CD4-positive, alpha-beta T cell treated with Interleukin-17A for 4 hours (primary cell): ENCODE measurements around the gene CATSPERZ.
"Not testable (repeated sequence)": the region's sequence is repeated elsewhere in the genome, so short reads cannot be mapped to it uniquely, and the experiment has no call there.

Experiments
- DNase-seq: peaks from one replicate; pipeline ENCODE4 v3.0.0-alpha.2; 2020; ENCODE audit warnings: mixed read lengths

CATSPERZ gene

DNA sequence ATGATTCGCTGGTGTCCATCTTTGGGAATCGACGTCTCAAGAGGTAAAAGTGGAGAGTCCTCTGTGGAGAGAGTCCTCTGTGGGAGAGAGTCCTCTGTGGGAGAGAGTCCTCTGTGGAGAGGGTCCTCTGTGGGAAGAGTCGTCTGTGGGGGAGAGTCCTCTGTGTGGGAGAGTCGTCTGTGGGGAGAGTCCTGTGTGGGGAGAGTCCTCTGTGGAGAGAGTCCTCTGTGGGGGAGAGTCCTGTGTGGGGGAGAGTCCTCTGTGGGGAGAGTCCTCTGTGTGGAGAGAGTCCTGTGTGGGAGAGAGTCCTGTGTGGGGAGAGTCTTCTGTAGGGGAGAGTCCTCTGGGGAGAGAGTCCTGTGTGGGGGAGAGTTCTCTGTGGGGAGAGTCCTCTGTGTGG is 20.9 kb downstream of the CATSPERZ start:
- DNase-seq, result no peak

DNA sequence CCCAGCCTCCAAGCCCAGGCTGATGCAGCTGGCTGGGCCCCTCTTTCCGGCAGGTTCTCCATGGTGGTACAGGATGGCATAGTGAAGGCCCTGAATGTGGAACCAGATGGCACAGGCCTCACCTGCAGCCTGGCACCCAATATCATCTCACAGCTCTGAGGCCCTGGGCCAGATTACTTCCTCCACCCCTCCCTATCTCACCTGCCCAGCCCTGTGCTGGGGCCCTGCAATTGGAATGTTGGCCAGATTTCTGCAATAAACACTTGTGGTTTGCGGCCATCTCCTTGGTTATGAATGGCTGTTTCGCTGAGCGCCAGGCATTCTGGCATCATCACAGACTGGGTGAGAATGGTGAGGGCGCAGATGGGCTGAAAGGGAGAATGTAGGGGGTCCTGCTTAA is 21.4 kb downstream of the CATSPERZ start:
- DNase-seq, result no peak

GRCh38 chr11:64322925-64323260 is 22.7 kb downstream of the CATSPERZ start:
- no peak for DNase-seq

GRCh38 chr11:64323373-64323772 is 23.2 kb downstream of the CATSPERZ start:
- DNase-seq, result no peak

- not testable (repeated sequence) for DNase-seq
Observed at GRCh38 chr11:64323984-64324383, 23.8 kb downstream of the CATSPERZ start.

DNA sequence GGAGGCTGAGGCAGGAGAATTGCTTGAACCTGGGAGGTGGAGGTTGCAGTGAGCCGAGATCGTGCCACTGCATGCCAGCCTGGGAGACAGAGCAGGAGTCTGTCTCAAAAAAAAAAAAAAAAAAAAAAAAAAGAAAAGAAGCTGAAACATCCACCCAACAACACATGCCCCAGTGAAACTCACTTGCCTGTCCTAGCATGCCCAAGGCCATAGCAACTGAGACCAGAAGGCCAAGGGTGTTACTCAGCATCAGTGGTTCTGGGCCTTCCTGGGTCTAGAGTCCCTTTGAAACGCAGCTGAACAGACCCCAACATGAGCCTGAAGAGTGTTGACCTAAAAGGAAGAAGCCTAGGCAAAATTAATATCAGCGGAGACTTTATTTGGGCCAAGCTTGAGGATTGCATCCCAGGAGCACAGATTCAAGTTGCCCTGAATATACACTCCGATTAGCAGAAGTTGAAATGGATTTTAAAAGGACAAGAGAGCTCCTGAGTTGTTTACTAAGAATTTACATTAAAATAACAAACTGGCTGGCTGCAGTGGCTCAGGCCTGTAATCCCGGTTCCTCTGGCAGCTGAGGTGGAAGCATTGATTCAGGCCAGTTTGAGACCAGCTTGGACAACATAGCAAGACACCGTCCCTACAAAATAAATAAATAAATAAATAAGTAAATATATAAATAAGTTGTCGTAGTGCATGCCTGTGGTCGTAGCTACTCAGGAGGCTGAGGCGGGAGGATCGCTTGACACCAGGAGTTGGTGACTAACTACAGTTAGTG is 24.7 kb downstream of the CATSPERZ start:
- no peak for DNase-seq

DNA sequence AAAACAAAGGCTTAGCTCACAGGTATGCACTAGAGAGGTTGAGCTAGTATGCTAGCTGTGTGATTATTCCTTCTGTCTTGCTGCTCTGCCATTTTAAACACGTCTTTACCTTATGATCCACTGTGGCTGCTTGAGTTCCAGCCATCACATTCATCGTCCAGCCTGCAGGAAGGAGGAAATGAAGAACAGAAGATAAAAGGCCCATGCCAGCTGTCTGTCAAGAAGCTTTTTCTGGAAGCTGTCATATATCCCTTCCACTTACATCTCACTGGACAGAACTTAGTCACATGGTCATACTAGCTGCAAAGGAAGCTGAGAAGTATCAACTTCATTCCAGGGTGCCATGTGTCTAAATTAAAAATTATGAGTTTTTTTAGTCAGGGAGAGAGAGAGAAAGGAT is 27.2 kb downstream of the CATSPERZ start:
- DNase-seq, result no peak

DNA sequence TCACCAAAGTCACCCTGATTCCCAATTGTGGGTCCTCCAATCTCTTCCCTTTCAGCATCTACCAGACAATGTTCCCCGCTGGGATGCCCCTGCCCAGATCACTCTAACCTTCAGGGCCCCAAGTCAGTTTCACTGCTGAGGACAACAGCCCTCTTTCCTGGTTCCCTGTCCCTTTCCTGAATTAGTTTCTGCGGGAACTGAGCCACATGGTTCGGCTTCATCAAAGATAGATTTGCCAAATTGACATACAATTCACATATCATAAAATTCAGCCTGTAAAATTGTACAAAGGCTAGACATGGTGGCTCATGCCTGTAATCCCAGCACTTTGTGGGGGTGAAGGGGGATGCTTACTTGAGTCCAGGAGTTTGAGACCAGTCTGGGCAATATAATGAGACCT is 27.8 kb downstream of the CATSPERZ start:
- no peak for DNase-seq

DNA sequence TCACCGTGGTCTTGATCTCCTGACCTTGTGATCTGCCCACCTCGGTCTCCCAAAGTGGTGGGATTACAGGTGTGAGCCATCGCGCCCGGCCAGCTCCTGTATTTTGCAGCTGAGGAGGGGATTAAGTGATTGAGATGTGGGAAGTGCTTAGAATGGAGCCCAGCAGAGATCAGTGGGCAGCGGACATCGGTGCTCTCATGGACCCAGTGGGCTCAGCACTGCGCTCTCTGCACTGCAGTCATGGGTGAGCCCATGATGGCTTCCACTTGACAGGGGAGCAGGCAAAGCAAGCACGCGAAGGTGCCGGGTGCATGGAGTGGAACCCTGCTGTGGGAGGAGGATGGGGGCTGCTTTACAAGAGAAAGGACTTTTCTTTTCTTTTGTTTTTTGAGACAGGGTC is 30.7 kb downstream of the CATSPERZ start:
- no peak for DNase-seq

DNA sequence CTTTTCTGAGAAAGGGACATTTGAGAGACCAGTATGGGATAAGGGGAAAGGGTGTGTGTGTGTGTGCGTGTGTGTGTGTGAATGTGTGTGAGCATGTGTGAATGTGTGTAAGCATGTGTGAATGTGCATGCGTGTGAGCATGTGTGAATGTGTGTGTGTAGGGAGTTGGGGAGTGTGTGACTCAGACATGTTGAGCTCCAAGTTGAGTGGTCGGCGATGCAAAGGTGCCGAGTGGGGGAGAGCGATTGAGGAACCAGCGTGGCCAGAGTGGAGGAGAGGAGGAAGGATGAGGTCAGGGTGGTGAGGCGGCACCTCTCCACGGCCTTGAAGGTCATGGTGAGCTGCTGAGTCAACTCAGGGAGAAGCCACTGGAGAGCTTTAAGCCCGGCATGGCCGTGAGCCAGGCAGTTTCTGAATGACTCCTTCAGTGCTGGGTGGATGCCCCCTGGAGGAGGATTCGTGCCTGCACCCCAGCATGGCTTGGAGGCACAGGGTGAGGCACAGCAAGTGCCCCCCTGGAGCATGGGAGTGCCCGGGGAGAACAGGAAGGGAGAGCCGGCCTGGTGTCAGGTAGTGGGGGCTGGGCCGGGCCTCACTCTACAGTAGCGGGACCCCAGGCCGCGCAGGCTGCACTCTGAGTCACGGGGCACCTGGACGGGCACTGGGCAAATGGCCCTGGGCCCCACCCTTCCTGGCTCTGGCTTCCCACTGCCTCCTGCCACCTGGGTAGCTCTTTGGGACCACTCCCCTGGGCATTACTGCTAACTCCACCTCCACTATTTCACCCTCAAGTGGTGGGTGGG is 31.6 kb downstream of the CATSPERZ start:
- peak; percentile 76 for DNase-seq

GRCh38 chr11:64333556-64333955 is 33.4 kb downstream of the CATSPERZ start:
- DNase-seq, result no peak

- no peak for DNase-seq
Observed at GRCh38 chr11:64334764-64335735, 34.9 kb downstream of the CATSPERZ start.

GRCh38 chr11:64337538-64338249 is 37.5 kb downstream of the CATSPERZ start:
- DNase-seq, result no peak

DNA sequence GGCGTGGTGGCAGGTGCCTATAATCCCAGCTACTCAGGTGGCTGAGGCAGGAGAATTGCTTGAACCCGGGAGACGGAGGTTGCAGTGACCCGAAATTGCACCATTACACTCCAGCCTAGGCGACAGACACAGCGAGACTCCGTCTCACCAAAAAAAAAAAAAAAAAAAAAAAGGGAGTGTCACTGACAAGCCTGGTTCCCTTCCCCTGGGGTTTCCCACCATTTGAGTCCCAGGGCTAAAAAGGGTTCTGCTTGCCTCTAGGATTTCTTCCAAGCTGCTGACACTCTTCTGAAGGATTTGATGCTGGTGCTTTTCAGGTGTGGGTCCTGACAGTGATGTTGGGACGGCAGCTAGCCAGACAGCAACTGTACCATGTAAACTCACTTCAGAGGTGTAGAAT is 38.6 kb downstream of the CATSPERZ start:
- no peak for DNase-seq

DNA sequence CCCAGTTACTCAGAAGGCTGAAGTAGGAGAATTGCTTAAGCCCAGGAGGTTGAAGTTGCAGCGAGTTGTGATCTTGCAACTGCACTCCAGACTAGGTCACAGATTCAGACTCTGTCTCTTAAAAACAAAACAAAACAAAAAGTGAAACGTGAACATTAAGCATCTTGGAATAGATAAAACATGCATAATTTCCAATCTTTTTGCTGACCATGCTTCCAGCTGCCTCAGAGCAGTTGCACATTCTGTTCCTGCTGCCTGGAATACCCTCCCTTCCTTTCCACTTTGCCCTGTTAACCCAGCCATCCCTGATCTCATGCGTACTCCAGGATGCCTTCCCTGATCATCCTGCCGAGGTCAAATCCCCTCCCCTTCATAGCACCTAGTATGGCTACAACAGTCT is 39.1 kb downstream of the CATSPERZ start:
- DNase-seq, result no peak

GRCh38 chr11:64339754-64340408 is 39.7 kb downstream of the CATSPERZ start, which contains the start of gene CCDC88B:
CCDC88B (plus strand) TSS chr11:64340204; CDS start chr11:64340267, 63 bp downstream.
- DNase-seq, result peak; percentile 90

GRCh38 chr11:64340671-64341335 is 40.6 kb downstream of the CATSPERZ start:
- peak; percentile 79 for DNase-seq

GRCh38 chr11:64341429-64341828 is 41.3 kb downstream of the CATSPERZ start:
- DNase-seq, result no peak

GRCh38 chr11:64341851-64342791 is 42.0 kb downstream of the CATSPERZ start:
- peak; percentile 90 for DNase-seq
